OCI-LY3 (cell line): ENCODE measurements around the gene CLPTM1L.
"Not testable (repeated sequence)": the region's sequence is repeated elsewhere in the genome, so short reads cannot be mapped to it uniquely, and the experiment has no call there.

ENCODE experiments used
- H2AFZ ChIP-seq: fragments of 200-600, 300-600 bp; shearing (Covaris generic); 2 replicates; pipeline ENCODE4 v1.6.0; 2014; ENCODE audit warnings: antibody characterized with exemption, low read depth, low read length
- H3K27ac ChIP-seq: fragments of 200-600, 300-600 bp; sonication (generic); 2 replicates; pipeline ENCODE4 v1.5.1; 2014; ENCODE audit warnings: mild to moderate bottlenecking, low read length, moderate library complexity, mixed read lengths
- H3K27me3 ChIP-seq: fragments of 200-600, 300-600 bp; sonication (generic); 2 replicates; pipeline ENCODE4 v1.6.1; 2014; ENCODE audit warnings: low read depth, low read length, mixed read lengths
- H3K36me3 ChIP-seq: fragments of 200-600, 300-600 bp; sonication (generic); replicated peaks from 2 replicates; pipeline ENCODE3; 2014; ENCODE audit warnings: low read depth, low read length, mixed read lengths
- H3K4me1 ChIP-seq: fragments of 300-600, 200-600 bp; sonication (generic); 2 replicates; pipeline ENCODE4 v1.6.1; 2014; ENCODE audit warnings: low read length, mixed read lengths
- H3K4me2 ChIP-seq: fragments of 200-600, 300-600 bp; sonication (generic); 2 replicates; pipeline ENCODE4 v1.6.1; 2014; ENCODE audit warnings: low read length, mixed read lengths
- H3K4me3 ChIP-seq: fragments of 300-600, 200-600 bp; sonication (generic); 2 replicates; pipeline ENCODE4 v1.5.1; 2014; ENCODE audit warnings: antibody characterized with exemption, mild to moderate bottlenecking, low read length, moderate library complexity
- H3K79me2 ChIP-seq: fragments of 300-600, 200-600 bp; shearing (Covaris generic); 2 replicates; pipeline ENCODE4 v1.6.1; 2014; ENCODE audit warnings: mild to moderate bottlenecking, low read length, mixed read lengths
- H3K9ac ChIP-seq: fragments of 300-600, 200-600 bp; shearing (Covaris generic); 2 replicates; pipeline ENCODE4 v1.6.0; 2014; ENCODE audit warnings: mild to moderate bottlenecking, low read length, moderate library complexity
- H3K9me3 ChIP-seq: fragments of 200-600, 300-600 bp; shearing (Covaris generic); 2 replicates; pipeline ENCODE4 v1.6.1; 2014; ENCODE audit warnings: low read length, mixed read lengths; ENCODE audit not compliant: insufficient read depth
- H4K20me1 ChIP-seq: fragments of 200-600, 300-600 bp; sonication (generic); 2 replicates; pipeline ENCODE4 v1.6.1; 2016; ENCODE audit warnings: low read length, mixed read lengths; ENCODE audit not compliant: insufficient read depth
- EZH2phosphoT487 ChIP-seq: fragments of 200-600 bp; shearing (Covaris generic); IDR thresholded peaks from 2 replicates; pipeline ENCODE4 v1.6.1; 2018; ENCODE audit warnings: antibody characterized with exemption, mixed run types, low read depth
- TF ChIP-seq, protein P1 (sequence below): fragments of 200-600, 300-600 bp; sonication (generic); IDR thresholded peaks from 2 replicates; pipeline ENCODE4 v1.5.1; 2014; ENCODE audit warnings: antibody characterized with exemption, low read length, low read depth

Gene CLPTM1L

DNA sequence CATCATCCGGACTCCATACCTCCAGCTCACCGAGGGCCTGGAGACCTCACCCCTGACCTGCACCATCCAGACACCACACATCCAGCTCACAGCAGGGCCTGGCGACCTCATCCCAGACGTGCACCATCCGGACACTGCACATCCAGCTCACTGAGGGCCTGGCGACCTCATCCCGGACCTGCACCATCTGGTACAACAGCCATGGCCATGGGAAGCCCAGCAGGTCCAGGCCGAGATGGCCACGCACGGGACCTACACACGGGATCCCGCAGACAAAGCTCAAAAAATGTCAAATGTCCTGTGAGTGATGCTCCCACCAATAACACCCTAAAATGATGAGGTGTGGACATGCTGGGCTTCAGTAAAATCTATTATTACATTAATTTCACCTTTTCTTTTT, 59.8 kb downstream of the CLPTM1L start:
- Histone ChIP-seq H4K20me1 (no peaks in the 10 kb centered on the region), H3K4me1 (no peaks in the 10 kb centered on the region), H2AFZ (no peak overlapping the region), H3K27ac (no peak overlapping the region), H3K4me2 (no peak overlapping the region), H3K36me3 (no peaks in the 10 kb centered on the region), H3K27me3 (no peaks in the 10 kb centered on the region), H3K9ac (no peak overlapping the region), H3K4me3 (no peak overlapping the region), H3K79me2 (no peaks in the 10 kb centered on the region), H3K9me3 (no peaks in the 10 kb centered on the region)
- TF ChIP-seq EZH2phosphoT487: no peak
- TF ChIP-seq, protein P1, sequence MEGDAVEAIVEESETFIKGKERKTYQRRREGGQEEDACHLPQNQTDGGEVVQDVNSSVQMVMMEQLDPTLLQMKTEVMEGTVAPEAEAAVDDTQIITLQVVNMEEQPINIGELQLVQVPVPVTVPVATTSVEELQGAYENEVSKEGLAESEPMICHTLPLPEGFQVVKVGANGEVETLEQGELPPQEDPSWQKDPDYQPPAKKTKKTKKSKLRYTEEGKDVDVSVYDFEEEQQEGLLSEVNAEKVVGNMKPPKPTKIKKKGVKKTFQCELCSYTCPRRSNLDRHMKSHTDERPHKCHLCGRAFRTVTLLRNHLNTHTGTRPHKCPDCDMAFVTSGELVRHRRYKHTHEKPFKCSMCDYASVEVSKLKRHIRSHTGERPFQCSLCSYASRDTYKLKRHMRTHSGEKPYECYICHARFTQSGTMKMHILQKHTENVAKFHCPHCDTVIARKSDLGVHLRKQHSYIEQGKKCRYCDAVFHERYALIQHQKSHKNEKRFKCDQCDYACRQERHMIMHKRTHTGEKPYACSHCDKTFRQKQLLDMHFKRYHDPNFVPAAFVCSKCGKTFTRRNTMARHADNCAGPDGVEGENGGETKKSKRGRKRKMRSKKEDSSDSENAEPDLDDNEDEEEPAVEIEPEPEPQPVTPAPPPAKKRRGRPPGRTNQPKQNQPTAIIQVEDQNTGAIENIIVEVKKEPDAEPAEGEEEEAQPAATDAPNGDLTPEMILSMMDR: no peak

DNA sequence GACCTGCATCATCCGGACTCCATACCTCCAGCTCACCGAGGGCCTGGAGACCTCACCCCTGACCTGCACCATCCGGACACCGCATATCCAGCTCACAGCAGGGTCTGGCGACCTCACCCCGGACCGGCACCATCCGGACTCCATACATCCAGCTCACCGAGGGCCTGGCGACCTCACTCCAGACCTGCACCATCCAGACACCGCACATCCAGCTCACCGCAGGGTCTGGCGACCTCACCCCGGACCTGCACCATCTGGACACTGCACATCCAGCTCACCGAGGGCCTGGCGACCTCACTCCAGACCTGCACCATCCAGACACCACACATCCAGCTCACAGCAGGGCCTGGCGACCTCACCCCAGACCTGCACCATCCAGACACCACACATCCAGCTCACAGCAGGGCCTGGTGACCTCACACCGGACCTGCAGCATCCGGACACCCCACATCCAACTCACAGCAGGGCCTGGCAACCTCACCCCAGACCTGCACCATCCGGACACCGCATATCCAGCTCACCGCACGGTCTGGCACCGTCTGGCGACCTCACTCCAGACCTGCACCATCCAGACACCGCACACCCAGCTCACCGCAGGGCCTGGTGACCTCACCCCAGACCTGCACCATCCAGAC, 60.4 kb downstream of the CLPTM1L start:
- not testable (repeated sequence) for H3K36me3 ChIP-seq

DNA sequence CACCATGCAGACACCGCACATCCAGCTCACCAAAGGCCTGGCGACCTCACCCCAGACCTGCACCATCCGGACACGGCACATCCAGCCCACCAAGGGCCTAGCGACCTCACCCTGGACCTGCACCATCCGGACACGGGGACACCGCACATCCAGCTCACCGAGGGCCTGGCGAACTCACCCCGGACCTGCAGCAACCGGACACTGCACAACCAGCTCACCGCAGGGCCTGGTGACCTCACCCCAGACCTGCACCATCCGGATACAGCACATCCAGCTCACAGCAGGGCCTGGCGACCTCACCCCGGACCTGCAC, 61.2 kb downstream of the CLPTM1L start:
- not testable (repeated sequence) for H3K9ac ChIP-seq, H4K20me1 ChIP-seq, H3K4me1 ChIP-seq, H3K9me3 ChIP-seq, H2AFZ ChIP-seq, H3K27ac ChIP-seq, H3K4me3 ChIP-seq, H3K79me2 ChIP-seq, H3K27me3 ChIP-seq, H3K36me3 ChIP-seq, H3K4me2 ChIP-seq

More for the DNA sequence above, 60.4 kb downstream of the CLPTM1L start:
- H3K9ac ChIP-seq, H3K9me3 ChIP-seq, H2AFZ ChIP-seq, H4K20me1 ChIP-seq, H3K27ac ChIP-seq, H3K4me1 ChIP-seq, H3K27me3 ChIP-seq, H3K4me2 ChIP-seq, H3K79me2 ChIP-seq, H3K4me3 ChIP-seq: not testable (repeated sequence)

DNA sequence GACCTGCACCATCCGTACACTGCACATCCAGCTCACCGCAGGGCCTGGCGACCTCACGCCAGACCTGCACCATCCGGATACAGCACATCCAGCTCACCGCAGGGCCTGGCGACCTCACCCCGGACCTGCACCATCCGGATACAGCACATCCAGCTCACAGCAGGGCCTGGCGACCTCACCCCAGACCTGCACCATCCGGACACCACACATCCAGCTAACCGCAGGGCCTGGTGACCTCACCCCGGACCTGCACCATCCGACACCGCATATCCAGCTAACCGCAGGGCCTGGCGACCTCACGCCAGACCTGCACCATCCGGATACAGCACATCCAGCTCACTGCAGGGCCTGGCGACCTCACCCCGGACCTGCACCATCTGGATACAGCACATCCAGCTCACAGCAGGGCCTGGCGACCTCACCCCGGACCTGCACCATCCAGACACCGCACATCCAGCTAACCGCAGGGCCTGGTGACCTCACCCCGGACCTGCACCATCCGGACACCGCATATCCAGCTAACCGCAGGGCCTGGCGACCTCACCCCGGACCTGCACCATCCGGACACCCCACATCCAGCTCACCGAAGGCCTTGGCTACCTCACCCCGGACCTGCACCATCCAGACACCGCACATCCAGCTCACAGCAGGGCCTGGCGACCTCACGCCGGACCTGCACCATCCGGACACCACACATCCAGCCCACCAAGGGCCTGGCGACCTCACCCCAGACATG, 61.7 kb downstream of the CLPTM1L start:
- H3K9ac ChIP-seq, H3K27ac ChIP-seq, H3K4me1 ChIP-seq, H3K4me2 ChIP-seq, H4K20me1 ChIP-seq, H3K36me3 ChIP-seq, H3K27me3 ChIP-seq, H3K9me3 ChIP-seq, H3K79me2 ChIP-seq, H3K4me3 ChIP-seq, H2AFZ ChIP-seq: not testable (repeated sequence)

DNA sequence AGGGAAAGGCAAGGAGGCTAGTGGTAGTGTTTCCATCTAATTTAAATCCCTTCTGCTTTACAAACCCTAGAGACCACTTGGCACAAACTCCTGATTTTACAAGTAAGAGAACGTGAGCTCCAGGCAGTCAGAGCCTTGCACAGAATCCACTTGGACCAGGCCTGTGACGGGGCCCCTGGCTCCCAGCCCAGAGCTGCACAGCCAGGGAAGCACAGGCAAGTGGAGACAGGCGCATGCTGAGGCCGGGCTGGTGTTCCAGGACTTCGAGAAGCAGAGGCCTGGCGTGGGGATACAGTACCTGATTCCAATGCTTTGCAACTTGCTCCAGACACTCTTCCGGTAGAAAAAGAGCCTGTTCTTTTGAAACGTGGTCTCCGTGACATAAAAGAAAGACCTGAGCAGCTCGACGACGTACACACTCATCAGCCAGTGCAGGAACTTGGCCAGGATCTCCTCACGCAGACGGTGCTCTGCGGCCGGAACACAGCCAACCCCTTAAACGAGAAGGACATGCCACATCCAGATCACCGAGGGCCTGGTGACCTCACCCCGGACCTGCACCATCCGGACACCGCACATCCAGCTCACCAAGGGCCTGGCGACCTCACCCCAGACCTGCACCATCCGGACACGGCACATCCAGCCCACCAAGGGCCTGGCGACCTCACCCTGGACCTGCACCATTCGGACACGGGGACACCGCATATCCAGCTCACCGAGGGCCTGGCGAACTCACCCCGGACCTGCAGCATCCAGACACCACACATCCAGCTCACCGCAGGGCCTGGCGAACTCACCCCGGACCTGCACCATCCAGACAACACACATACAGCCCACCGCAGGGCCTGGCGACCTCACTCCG, 62.5 kb downstream of the CLPTM1L start:
- Histone ChIP-seq H3K79me2 (no peaks in the 10 kb centered on the region), H2AFZ (no peak overlapping the region), H3K27ac (no peak overlapping the region), H3K4me2 (no peak overlapping the region), H3K4me3 (no peak overlapping the region), H3K9me3 (no peaks in the 10 kb centered on the region), H4K20me1 (no peaks in the 10 kb centered on the region), H3K36me3 (no peaks in the 10 kb centered on the region), H3K27me3 (no peaks in the 10 kb centered on the region), H3K9ac (no peak overlapping the region), H3K4me1 (no peaks in the 10 kb centered on the region)
- TF ChIP-seq EZH2phosphoT487: no peak
- TF ChIP-seq, protein P1: no peak
